Mammary epithelial cell (primary cell): Measurements from ENCODE around the gene ZNF516.

Experiments used
- CTCF ChIP-seq, 2 donors: IDR thresholded peaks in 1 of 2; conservative IDR thresholded peaks in 1 of 2; 2 replicates each; pipeline ENCODE4 v1.5.1; 2011 to 2012; ENCODE audit warnings: inconsistent platforms in 2 of 2, low read length in 2 of 2, mild to moderate bottlenecking in 2 of 2, control low read depth in 1 of 2, low read depth in 1 of 2; ENCODE audit not compliant: insufficient read depth in 1 of 2; ENCODE audit errors: extremely low read depth in 1 of 2
- EZH2 ChIP-seq: IDR thresholded peaks from 2 replicates; pipeline ENCODE4 v1.6.1; 2012; ENCODE audit warnings: low read length, inconsistent platforms, borderline replicate concordance

GRCh38 chr18:76514573-76514972, 19.5 kb upstream of the ZNF516 start:
- TF ChIP-seq CTCF (conservative IDR thresholded peaks at IDR 0.05 in 1 of 2, IDR thresholded peaks at IDR 0.05 in 1 of 2; ENCODE audit: extremely low read depth in 1 of 2, insufficient read depth in 1 of 2, low read depth in 1 of 2, low read length in 2 of 2), result no peak
- TF ChIP-seq EZH2, result no peak
